SK-MEL-5 (cell line): ENCODE results near the gene DNER. TPM values are rescaled to one million over a fixed set of nuclear protein-coding genes. Genes with fewer than 3 reads are reported as not detected.

Source experiments
- DNase-seq: peaks from one replicate; pipeline ENCODE4 v3.0.0-alpha.2; 2016; ENCODE audit warnings: low read depth, low spot score
- in situ Hi-C: cut with HindIII; loops from 2 replicates; pipeline ENCODE4 v1.10.0; 2016; ENCODE audit warnings: low sequenced_read_pairs, high pct_unique_total_duplicates, low pct_unique_long_range_greater_than_20kb
- total RNA-seq: library from RNA; depleted of rRNA; stranded (reverse); fragments of >200 nt; shearing (Covaris generic); gene quantifications from 2 replicates; pipeline ENCODE4 v1.2.3, GENCODE V29; 2014

Gene DNER
- total RNA-seq, 1 experiment from 2014 or later = 34.3 TPM

GRCh38 chr2:229416116-229416694, 298.1 kb downstream of the DNER start:
- DNase-seq = no peak
- in situ Hi-C loops = no loop called here

GRCh38 chr2:229414631-229415030, 299.7 kb downstream of the DNER start:
- no peak for DNase-seq
- in situ Hi-C loops = no loop called here

- DNase-seq = no peak
- in situ Hi-C loops = no loop called here
Measured at GRCh38 chr2:229412686-229413085, 301.7 kb downstream of the DNER start.

- in situ Hi-C loops = no loop called here
- DNase-seq = no peak
Measured at GRCh38 chr2:229410946-229411345, 303.4 kb downstream of the DNER start.

GRCh38 chr2:229410264-229410663, 304.1 kb downstream of the DNER start:
- DNase-seq = no peak
- in situ Hi-C loops = no loop called here

- in situ Hi-C loops = no loop called here
- no peak for DNase-seq
Measured at GRCh38 chr2:229409751-229410181, 304.6 kb downstream of the DNER start.

GRCh38 chr2:229408962-229409361, 305.4 kb downstream of the DNER start:
- in situ Hi-C loops = no loop called here
- DNase-seq = no peak

GRCh38 chr2:229408356-229408755, 306.0 kb downstream of the DNER start:
- in situ Hi-C loops = no loop called here
- peak; percentile 58 for DNase-seq

- DNase-seq = peak; percentile 89
Measured at GRCh38 chr2:229407170-229407569, 307.2 kb downstream of the DNER start.

GRCh38 chr2:229405796-229406195, 308.6 kb downstream of the DNER start:
- in situ Hi-C loops = no loop called here
- no peak for DNase-seq

More at GRCh38 chr2:229407170-229407569, 307.2 kb downstream of the DNER start:
- in situ Hi-C loops = no loop called here

GRCh38 chr2:229403296-229403695, 311.1 kb downstream of the DNER start:
- DNase-seq = no peak
- in situ Hi-C loops = no loop called here

GRCh38 chr2:229401171-229401865, 313.0 kb downstream of the DNER start:
- DNase-seq = no peak
- in situ Hi-C loops = no loop called here

- in situ Hi-C loops = no loop called here
- DNase-seq = no peak
Measured at GRCh38 chr2:229393926-229394325, 320.4 kb downstream of the DNER start.

GRCh38 chr2:229392196-229392595, 322.2 kb downstream of the DNER start:
- in situ Hi-C loops = no loop called here
- DNase-seq = no peak

GRCh38 chr2:229388731-229389130, 325.6 kb downstream of the DNER start:
- DNase-seq = no peak
- in situ Hi-C loops = no loop called here

- no peak for DNase-seq
- in situ Hi-C loops = no loop called here
Measured at GRCh38 chr2:229387866-229388265, 326.5 kb downstream of the DNER start.

GRCh38 chr2:229380101-229380625, 334.2 kb downstream of the DNER start:
- no peak for DNase-seq
- in situ Hi-C loops = no loop called here

- in situ Hi-C loops = no loop called here
- no peak for DNase-seq
Measured at GRCh38 chr2:229378386-229378785, 336.0 kb downstream of the DNER start.

- no peak for DNase-seq
- in situ Hi-C loops = no loop called here
Measured at GRCh38 chr2:229376866-229377265, 337.5 kb downstream of the DNER start.
